HG02938 (cell line): Measurements from ENCODE around the gene GATB.

ENCODE experiments used
- ATAC-seq: cut with Tn5 transposase; IDR thresholded peaks from one replicate; pipeline ENCODE4 v1.9.1; 2021; ENCODE audit warnings: mild to moderate bottlenecking, moderate library complexity; ENCODE audit not compliant: unreplicated experiment

GATB gene, protein sequence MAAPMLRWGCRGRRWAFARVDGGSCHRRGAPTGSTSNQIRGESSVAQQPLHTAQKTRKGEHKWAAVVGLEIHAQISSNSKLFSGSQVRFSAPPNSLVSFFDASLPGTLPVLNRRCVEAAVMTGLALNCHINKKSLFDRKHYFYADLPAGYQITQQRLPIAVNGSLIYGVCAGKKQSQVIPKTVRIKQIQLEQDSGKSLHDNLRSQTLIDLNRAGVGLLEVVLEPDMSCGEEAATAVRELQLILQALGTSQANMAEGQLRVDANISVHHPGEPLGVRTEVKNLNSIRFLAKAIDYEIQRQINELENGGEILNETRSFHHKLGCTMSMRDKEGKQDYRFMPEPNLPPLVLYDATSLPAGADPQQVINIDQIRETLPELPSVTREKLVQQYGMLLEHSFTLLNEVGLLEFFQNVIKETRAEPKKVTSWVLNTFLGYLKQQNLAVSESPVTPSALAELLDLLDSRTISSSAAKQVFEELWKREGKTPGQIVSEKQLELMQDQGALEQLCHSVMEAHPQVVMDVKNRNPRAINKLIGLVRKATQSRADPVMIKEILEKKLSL

DNA sequence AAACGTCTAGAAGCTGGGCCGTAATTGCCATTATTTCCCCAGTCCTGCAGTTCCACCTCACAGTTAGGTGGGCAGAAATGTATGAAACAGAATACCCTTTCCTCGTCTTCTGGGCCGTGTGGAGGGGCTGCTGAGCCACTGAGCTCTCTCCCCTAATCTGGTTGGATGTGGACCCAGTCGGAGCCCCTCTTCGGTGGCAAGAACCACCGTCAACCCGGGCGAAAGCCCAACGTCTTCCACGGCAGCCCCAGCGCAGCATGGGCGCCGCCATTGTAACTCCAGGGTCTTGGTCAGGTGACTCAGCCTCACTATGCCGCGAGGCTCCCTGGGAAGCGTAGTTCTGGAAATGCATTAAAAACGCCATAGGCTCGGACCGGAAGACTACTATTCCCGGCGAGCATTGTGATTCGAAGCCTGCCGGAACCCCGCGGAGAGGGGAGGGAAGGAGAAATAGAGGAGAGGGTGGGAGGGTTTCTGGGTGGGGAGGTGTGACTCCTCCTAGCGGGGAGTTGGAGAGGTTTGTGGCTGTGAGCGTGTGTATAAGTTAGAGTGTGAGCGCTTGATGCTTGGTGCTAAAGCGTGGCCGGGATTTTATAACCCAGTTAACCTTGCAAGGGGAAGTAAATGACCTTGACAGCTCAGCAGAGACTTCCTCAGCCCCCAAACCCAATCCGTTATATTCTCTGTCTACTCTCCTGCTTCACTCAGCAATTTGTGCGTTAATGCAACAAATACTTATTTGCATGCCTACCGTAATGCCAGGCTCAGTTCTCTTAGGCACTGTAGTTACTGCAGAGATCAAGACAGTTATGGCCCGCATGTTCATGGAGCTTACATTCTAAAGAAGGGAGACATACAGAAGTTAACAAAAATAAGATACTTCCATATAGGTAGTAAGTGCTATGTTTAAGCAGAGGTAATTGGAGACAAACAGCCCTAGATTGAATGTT lies at the start of gene GATB:
Gene GATB, minus strand, starts transcription at position 296 of the 950 bp plus-strand sequence. Its CDS starts 25 bp downstream, at position 271.
- ATAC-seq = peak; percentile 100

DNA sequence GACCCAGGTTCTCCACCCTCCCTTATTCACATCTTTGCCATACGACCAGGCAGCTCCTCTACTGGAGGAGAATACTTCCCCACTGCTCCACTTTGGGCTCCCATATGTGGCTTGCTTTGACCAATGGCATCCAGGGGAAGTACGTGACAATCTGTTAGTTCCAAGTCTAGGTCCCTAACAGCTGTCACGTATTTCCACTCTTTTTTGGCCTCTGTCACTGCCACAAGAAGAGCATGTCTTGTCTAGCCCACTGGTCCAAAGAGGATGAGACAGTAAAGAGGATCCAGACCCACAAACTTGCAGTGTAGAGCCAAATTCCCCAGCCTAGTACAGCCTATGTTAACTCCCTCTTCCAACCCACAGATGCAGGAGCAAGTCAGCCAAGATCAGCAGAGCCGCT lies 49.7 kb upstream of the GATB start:
- ATAC-seq = no peak

DNA sequence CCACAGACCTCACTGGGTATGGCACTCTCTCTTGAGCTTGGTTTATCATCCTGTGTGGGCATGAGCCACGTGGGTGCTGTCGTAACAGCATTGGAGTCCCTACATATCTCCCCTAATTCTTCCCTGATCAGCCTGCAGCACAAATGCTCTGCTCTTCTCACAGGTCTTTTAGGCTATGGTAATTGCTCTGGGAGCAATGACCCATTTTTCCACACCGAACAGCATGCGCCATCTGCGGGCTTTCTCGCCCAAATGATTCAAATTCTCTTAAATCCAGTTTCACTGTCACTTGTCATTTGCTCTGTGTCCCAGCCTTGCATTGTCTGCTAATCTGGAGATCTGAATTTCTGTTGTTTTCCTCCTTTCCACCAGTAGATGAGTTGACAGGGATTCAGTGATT lies 48.9 kb upstream of the GATB start:
- ATAC-seq = no peak

DNA sequence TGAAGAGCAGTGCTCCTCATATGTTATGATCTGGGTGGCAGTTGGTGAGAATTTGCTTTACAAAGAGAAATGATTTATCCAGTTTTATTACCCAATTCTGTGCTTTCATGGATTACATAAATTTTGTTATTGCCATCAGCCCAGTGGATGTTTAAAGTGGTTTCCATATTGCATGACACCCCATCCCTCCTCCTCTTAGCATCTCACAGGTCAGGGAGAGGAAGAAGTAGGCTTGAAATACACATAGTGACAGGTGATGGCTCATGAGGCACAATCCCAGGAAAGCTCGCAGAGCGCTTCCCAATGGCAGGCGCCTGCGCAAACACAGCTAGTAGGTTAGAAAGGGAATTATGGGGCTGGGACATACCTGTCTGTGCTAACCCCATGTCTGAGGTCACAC lies 47.7 kb upstream of the GATB start:
- ATAC-seq = no peak

DNA sequence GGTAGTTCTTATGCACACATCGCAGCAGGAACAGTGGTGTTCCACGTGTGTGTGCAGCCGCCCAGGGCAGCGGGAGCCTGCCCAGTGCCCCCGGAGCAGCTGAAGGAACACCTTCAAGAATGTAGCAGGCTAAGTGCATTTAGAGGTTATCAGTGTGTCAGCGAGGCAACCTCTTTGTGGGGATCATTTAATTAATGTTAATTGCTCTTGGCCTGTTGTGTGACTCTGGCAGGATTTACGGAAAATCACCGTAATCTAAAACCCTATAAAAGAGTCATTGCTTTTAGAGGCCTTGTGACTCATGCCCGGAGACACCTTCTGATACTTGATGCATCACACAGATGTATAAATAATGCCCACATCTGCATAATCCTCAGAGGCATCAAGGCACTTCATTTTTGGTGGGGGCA lies 47.3 kb upstream of the GATB start:
- no peak for ATAC-seq

DNA sequence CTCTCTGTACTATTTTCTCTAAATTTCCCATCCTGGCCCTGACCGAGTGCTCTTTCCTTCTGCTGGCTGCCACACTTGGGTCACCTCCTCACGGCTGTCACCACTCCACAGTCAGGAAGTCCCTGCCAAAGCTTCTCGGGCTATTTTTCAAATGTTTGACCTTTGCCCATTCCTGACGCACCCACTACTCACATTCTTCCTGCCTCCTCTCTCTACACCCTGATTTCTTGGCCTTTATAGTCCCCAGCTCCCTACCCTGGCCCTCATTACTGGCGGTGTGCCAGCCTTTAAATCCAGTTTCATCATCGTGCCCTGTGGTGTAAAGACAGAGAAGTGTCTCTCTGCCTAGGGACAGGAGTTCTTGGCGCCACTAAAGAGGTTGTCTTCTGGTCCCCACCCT lies 46.4 kb upstream of the GATB start:
- no peak for ATAC-seq

DNA sequence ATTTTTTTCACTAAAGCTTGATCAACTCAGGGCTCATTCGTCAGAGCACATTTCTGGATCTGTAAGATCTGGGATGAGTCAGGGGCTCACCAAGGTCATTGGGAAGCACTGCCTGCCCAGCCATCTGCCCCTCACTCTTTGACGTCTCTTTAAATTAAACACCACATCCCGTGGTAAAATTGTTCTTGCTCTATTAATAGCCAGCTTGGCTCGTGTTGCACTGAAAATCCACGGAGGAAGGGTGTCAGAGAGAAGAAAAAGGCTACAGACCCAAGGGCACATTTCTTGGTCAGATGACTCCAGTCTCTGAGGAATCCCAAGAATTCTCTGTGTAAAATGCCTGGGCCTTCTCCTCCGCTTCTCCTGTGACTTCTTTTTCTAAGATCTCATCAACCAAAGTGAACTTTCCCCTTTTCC lies 45.7 kb upstream of the GATB start:
- ATAC-seq = no peak

DNA sequence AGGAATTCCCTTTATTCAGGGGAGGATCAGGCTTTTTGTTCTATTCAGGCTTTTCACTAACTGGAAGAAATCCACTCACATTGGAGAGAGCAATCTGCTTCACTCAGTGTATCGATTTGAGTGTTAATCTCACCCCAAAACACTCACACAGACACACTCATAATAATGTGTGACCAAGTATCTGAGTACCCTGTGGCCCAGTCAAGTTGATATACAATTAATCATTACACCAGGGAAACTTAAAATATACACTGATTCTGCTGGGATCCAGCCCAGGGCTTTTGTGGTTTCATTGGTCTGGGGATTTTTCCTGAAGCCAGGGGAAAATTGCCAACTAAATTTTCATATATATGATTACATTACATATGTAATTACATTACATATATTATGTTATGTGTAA lies 44.0 kb upstream of the GATB start:
- no peak for ATAC-seq

DNA sequence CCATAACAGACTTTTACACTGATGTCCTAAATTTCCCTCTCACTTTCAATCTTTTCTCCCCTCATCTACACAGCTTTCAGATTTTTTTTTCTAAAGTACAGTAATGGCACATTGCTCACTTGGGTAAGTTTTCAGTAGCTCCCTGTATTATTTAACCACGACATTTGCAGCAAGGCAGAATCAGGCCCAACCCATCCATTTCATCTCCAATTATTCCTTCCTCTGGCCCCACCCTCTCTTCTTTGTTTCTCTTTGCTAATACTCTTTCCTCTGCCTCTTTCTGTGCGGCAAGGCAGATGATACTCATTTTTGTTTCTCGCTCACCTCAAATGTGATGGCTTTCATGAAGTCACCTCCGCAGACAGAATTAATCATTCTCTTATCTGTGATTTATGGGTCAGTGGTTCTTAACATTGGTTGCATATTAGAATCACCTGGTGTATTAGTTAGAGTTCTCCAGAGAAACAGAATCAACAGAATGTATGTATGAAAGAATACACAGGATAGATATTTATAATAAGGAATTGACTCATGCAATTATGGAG lies 43.4 kb upstream of the GATB start:
- no peak for ATAC-seq

DNA sequence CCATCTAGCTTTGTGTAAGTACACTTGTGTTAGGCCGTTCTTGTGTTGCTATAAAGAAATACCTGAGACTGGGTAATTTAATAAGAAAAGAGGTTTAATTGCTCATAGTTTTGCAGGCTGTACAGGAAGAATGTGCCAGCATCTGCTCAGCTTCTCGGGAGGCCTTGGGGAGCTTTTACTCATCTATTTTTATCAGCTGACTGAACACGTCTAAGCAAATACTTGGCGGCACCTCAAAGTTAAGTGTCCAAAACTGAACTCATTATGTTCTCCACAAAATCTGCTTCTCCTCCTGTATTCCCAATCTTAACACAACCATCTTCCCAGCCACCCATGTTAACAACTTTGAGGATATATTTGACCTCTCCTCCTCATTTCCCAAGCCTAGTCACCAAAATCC lies 42.4 kb upstream of the GATB start:
- no peak for ATAC-seq

DNA sequence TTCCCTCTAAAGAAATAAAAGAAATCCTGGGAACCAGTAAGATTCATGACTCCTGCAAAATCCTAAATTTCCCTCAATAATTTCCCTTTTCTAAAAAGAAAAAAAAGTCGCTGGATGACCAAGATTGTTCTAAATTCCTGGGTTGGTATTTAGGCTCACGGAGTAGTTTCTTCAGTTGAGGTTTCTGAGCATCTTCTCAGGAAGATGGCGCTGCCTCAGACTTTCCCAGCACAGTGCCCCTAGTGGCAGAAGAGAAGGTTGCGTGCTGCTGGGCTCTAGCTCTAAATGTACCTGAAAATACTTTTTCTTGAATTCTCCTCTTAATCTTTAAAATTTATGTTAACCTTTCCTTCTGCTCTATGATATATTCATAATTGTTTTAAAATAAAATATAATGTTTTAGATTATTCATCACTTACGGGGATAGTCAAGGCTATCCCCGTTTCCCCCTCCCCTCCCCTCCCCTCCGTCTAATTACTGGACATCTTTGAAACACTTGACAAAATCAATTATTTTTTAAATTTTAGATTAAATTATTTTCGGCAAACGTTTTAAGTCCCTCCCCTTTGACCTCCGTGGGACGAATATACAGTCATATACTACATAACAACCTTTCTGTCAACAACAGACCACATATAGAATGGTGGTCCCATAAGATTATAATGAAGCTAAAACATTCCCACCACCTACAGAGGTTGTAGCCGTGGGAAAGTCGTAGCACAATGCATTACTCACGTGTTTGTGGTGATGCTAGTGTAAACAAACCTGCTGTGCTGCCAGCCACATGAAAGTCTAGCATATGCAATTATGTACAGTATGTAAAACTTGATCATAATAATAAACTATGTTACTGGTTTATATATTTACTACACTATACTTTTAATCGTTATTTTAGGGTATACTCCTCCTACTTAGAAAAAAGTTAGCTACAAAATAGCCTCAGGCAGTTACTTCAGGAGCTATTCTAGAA lies 41.0 kb upstream of the GATB start:
- peak; percentile 40 for ATAC-seq

DNA sequence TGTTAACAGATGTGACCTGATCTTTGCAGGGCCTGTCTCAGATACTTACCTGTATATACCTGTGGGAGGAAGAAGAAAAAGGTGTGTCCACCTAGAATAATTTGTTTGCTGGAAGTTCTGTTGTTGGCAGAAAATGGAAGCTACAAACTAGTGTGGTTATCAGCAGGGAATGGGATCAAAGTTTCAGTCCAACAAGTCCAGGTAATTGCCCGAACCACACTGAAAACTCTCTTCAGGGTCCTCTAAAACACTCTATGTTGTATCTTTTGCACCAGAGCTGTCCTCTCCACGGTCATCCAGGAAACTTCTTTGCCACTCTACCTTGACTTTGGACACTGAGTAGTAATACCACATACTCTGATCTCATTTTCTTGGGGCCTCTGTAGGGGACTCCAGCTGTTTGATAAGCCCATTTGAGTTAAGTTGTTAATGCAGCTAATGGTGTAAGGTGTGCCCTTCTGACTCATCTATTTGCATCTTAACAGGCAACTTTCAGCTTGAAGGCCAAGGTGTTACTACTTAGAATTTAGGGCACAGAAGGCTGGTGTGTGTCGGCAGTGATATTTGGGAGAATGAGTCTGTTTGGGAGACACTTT lies 38.7 kb upstream of the GATB start:
- no peak for ATAC-seq

DNA sequence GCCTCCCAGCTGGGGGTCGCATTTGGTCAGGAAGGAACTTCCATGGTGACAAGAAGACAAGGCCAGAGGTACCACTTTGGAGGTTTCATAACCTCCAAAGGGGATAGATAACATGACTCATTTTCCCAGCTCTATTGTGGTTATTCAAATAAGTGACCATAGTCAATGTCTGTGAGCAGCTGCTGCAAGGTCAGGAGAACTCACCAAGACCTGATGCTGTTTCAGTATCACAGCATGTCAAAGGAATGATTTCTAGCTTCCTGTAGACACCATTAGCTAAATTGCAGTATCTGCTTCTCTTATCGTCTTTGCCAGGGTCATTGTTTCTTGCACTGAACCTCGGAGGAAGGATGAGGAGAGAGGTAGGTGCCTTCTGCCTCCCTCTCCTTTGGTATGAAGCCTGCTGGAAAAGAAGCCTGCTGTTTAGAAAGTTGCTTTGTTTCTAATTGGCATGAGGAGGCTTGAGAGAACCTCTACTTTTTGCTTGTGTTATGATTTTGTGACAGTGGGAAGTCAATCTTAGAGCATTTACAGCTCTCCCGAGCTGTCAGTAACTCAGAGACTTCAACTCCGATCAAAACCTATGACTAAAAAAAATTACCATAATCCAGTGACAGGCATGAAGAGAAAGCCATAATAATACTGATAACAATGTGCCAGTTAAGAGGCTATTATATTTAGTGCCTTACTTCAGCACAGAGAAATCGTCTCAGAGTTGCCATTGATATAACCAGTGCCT lies 38.0 kb upstream of the GATB start:
- ATAC-seq = peak; percentile 83

DNA sequence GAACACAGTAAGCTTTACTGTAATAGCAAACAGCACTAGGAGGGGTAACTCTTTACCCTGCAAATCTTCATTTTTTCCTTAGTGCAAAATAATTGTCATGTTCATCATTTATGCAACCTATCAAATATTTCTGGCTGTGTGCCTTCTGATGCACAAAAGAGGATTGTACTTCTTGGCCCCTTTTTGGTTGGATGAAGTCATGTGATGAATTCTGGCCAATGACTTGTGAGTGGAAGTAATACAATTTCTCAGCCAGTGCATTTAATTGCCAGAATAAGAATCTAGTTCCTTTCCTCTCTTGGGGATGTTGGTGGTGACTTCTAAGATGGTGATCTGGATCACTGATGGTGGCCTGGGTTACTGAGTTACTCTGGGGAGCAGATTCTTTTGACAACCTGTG lies 37.0 kb upstream of the GATB start:
- no peak for ATAC-seq

DNA sequence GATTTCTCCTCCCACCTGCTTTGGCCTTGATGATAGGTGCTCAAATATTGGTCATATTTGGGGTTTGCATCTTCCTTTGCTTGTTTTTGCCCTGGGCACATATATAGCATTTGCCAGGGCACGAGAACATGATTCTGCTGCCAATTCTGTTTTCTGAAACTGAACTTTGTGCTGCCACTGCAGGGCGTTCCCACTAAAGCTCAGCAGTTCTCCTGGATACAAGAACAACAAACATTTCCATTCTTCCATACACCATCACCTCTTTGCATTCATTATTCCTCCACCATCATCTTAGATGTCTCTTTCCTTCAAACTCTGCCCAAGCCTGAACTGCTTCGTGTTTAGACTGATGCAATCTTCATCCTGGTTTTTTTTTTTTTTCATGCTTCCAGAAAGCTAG lies 36.3 kb upstream of the GATB start:
- no peak for ATAC-seq

DNA sequence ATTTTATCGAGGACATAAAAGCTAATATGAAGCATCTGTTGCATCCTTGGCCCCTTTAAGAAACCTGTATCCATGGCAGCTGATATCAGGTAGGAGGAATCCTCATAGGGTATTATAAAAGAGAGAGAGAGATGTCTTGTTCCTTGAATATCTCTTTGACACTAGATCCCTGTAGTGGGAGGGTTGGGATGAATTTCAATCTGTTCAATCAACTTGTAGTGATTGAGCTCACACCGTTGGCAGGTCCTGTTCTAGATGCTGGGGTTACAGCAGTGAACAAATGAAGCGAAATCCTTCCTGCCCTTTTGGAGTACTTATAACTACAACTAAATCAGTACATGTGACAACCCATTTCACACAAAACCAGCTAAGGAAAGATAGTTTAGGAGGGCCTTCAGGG lies 35.3 kb upstream of the GATB start:
- ATAC-seq = no peak

DNA sequence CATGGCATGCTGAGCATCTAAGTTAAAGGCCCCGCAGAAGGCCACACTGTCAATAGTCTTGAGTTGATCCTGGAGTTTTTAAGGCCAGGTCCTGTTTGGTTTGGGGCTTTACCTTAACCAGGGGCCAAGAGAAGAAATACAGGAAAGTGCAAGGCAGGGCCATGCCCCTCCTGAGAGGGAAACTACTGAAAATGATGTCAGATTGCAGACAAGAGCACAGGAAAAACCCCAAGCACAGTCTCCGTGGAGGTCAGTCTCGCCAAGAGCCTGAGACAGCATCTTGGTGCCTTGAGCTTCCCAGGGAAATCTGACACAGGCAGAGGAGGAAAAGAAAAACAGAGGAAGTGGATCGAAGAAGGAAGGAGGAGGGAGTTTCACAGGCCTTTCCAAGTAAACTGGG lies 32.2 kb upstream of the GATB start:
- ATAC-seq = no peak

DNA sequence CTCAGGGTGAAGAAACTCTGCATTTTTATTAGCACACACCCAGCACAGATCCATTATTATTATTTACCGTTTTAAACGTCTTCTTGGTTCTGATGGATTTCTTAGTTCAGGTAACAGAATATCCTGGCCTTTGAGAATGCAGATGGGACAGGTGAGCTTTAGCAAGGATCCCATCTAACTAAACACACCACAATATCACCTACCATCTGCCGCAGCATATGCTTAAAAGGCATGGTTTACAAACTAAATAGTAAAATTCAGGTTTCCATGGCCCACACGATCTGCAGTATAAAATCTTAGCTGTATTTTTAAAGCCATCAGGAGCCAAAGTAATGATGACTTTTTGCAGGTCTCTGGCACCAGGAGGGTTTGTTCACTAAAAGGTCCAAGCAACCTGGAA lies 31.7 kb upstream of the GATB start:
- no peak for ATAC-seq

DNA sequence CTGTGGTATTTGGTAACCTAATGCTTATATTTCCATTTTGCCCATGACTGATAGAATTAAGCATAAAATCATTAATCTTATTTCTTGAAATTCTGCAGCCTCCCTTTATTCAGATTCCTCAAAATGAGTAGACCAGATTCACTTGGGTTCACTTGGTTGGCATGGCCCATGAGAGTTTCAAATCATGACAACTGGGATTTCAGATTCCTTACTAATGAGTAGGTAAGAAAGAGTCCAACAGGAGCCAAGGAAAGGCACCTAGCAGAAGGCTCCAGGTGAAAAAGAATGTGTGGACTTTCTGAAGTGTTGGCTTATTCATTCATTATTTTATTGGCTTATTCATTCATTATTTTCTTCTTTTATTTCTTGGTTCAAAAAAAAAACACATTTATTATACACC lies 27.2 kb upstream of the GATB start:
- ATAC-seq = no peak
